Fibroblast of skin of right quadriceps (primary cell): ENCODE measurements around the gene APOC1.
"Not testable (repeated sequence)": the region's sequence is repeated elsewhere in the genome, so short reads cannot be mapped to it uniquely, and the experiment has no call there.

Experiments used
- DNase-seq: peaks from one replicate; pipeline ENCODE4 v3.0.0-alpha.2; 2013

APOC1 gene

GRCh38 chr19:44890366-44891015 lies 23.9 kb upstream of the APOC1 start:
- DNase-seq = peak; percentile 100

GRCh38 chr19:44891016-44891882 lies 23.2 kb upstream of the APOC1 start, which contains the start of gene TOMM40:
Gene TOMM40, plus strand, starts transcription at chr19:44891254. Its CDS starts 162 bp downstream, at chr19:44891416.
- DNase-seq = no peak

DNA sequence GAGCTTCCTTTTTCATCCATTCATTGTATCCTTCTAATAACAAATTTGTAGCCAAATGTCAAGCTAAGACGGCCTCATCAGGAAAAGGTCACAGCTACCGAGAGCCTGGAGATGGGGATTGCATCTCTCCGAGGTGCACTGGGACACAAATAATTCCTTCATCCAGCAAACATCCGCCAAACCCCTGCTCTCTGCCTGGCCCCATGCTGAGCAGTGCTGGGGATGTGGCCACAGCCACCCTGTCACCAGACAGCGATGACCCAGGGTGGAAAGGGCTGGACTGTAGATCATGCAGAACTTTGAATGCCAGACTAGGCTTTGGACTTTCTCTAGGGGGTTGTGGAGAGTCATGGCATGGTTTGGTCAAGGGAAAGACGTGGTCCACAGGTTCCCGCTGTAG lies 21.5 kb upstream of the APOC1 start:
- DNase-seq = no peak

DNA sequence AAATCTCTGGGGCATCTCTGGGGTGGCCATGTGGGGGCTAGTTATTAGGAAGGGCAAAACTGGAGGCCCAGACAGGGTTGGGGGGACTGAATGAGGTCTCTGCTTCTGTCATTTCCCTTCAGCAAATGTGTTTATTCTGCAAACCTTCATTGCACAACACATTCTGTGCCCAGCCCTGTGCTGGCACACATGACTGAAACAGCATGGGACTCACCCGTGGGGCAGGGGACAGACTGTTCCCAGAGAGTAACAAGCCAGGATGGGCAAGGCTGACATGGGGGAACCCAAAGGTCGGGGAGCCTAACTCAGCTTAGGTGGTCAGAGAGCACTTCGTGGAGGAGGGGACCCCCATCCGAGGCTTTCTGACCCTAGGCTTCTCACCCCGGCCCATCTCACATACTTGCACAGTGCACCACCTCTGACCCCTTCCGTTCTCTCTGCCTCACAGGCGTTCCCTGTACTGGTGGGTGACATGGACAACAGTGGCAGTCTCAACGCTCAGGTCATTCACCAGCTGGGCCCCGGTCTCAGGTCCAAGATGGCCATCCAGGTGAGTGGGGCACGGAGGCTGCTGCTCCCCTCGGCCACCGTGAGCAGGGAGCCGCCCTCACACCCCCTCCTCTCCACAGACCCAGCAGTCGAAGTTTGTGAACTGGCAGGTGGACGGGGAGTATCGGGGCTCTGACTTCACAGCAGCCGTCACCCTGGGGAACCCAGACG lies 20.9 kb upstream of the APOC1 start:
- DNase-seq = no peak

DNA sequence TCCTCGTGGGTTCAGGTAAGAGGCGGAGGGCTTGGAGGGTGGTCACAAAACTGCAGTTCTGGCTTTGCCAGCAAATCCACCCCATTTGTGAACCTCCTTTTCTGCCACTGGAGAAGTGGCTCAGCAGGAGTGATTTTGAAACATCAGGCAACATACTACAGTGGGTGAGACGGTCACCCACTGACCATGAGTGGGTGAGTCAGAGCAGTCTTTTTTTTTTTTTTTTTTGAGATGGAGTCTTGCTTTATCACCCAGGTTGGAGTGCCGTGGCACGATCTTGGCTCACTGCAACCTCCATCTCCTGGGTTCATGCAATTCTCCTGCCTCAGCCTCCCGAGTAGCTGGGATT lies 20.4 kb upstream of the APOC1 start:
- DNase-seq = no peak

DNA sequence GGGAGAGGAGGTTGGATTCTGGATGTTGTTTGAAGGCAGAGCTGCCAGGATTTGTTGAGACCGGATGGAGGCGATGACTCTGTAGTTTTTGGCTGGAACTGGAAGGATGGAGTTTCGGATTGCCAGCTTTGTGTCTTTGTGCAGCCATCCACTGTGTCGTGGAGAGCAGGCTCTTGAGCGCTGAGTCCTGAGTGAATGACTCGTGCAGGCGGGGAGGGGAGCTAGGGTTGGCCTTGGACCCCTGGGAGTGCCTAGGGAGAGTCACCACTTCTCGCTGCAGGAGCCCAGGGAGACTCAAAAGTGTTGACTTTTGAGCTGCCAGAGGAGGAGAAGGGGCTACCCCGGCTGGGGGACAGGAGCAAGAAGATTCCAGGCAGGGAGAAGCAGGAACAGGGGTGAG lies 19.5 kb upstream of the APOC1 start:
- DNase-seq = no peak

DNA sequence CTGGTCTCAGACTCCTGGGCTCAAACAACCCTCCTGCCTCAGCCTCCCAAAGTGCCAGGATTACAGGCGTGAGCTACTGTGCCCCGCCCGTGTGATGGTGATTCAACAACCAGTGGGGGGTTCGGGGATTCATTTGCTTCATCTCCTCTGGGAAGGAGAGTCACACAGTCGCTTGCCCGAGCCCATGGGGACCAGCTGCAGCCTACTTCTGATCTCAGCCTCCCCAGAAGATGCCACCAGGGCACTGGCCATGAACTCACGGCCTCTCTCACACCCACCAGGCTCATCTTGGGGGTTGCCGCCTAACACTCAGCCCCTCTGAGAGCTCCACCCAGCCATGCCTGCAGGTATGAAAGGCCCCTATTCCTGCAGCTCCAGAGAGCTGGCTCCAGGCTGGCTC lies 16.6 kb upstream of the APOC1 start:
- DNase-seq = no peak

DNA sequence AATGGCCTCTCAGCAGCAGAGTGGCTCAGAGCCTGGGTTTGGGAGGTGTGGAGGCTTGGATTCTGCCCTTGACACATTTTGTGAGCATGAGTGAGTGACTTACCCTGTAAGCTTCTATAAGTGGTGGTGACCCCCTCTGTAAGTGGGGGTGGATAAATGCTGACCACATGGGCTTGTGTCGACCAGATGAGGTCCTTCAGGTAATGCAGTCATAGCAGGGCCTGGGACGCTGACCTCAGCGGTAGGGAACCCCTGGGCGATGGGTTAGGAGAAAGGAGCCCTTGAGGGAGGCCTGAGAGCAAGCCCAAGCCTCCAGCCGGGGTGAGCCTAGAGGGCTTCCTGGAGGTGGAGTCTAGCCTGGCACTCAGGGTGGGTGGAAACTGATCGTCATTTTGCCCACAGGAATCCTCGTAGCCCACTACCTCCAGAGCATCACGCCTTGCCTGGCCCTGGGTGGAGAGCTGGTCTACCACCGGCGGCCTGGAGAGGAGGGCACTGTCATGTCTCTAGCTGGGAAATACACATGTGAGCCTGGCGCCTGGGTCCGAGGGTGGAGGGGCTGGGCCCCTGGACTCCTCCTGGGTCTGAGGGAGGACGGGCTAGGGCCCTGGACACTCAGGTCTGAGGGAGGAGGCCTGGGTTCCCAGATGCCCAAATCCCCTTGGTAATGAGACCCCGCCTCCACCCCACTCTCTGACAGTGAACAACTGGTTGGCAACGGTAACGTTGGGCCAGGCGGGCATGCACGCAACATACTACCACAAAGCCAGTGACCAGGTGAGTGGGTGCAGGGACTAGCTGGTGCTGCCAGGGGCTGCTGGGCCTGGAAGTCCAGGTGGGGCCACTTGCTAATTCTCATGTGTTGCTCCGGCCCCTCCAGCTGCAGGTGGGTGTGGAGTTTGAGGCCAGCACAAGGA lies 13.8 kb upstream of the APOC1 start:
- no peak for DNase-seq

DNA sequence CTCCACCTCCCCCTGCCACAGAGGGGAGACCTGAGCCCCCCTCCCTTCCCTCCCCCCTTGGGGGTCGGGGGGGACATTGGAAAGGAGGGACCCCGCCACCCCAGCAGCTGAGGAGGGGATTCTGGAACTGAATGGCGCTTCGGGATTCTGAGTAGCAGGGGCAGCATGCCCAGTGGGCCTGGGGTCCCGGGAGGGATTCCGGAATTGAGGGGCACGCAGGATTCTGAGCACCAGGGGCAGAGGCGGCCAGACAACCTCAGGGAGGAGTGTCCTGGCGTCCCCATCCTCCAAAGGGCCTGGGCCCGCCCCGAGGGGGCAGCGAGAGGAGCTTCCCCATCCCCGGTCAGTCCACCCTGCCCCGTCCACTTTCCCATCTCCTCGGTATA lies 11.2 kb upstream of the APOC1 start:
- DNase-seq = no peak

- peak; percentile 40 for DNase-seq
Measured at GRCh38 chr19:44903602-44904425, 10.6 kb upstream of the APOC1 start.

- no peak for DNase-seq
Measured at GRCh38 chr19:44904426-44904994, 9.9 kb upstream of the APOC1 start.

GRCh38 chr19:44905437-44906160 lies 8.8 kb upstream of the APOC1 start, which contains the start of gene APOE:
Gene APOE, plus strand, starts transcription at chr19:44905796. Its CDS starts 829 bp downstream, at chr19:44906625.
- no peak for DNase-seq

DNA sequence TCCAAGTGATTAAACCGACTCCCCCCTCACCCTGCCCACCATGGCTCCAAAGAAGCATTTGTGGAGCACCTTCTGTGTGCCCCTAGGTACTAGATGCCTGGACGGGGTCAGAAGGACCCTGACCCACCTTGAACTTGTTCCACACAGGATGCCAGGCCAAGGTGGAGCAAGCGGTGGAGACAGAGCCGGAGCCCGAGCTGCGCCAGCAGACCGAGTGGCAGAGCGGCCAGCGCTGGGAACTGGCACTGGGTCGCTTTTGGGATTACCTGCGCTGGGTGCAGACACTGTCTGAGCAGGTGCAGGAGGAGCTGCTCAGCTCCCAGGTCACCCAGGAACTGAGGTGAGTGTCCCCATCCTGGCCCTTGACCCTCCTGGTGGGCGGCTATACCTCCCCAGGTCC lies 6.8 kb upstream of the APOC1 start:
- DNase-seq = no peak

GRCh38 chr19:44908074-44908835 lies 6.2 kb upstream of the APOC1 start:
- DNase-seq = no peak

- no peak for DNase-seq
Measured at GRCh38 chr19:44908836-44909261, 5.6 kb upstream of the APOC1 start.

- no peak for DNase-seq
Measured at GRCh38 chr19:44909775-44910174, 4.6 kb upstream of the APOC1 start.

- DNase-seq = not testable (repeated sequence)
Measured at GRCh38 chr19:44911896-44912295, 2.5 kb upstream of the APOC1 start.

- no peak for DNase-seq
Measured at GRCh38 chr19:44912854-44913253, 1.6 kb upstream of the APOC1 start.
